GM23338 (cell line): Measurements from ENCODE around the gene SBF1. TPM values are rescaled to one million over a fixed set of nuclear protein-coding genes. Genes with fewer than 3 reads are reported as not detected.

Source experiments
- ATAC-seq: fragments of 200-7000 bp; cut with Tn5 transposase; 3 replicates; pipeline ENCODE4 v1.9.1; 2020
- DNase-seq: peaks from one replicate; pipeline ENCODE4 v3.0.0-alpha.2; 2015; ENCODE audit warnings: low spot score
- H2AFZ ChIP-seq: fragments of 200-600 bp; sonication (generic); 2 replicates; pipeline ENCODE4 v1.8.0; 2016; ENCODE audit warnings: antibody characterized with exemption, mild to moderate bottlenecking, moderate library complexity
- H3F3A ChIP-seq: fragments of 200-600 bp; sonication (generic); replicated peaks from 2 replicates; pipeline ENCODE4 v1.8.0; 2017; ENCODE audit warnings: antibody characterized with exemption, mixed run types, low read depth
- H3K27ac ChIP-seq: fragments of 200-600 bp; sonication (generic); 2 replicates; pipeline ENCODE4 v1.6.1; 2016; ENCODE audit warnings: low read depth
- H3K27me3 ChIP-seq: fragments of 200-600 bp; sonication (generic); 2 replicates; pipeline ENCODE4 v1.8.0; 2016; ENCODE audit warnings: mild to moderate bottlenecking, mixed run types, moderate library complexity; ENCODE audit not compliant: insufficient read depth
- H3K36me3 ChIP-seq: fragments of 200-600 bp; sonication (generic); 2 replicates; pipeline ENCODE4 v1.8.0; 2016; ENCODE audit warnings: mild to moderate bottlenecking; ENCODE audit not compliant: insufficient read depth
- H3K4me1 ChIP-seq: fragments of 200-600 bp; sonication (generic); 2 replicates; pipeline ENCODE4 v1.8.0; 2016; ENCODE audit warnings: mild to moderate bottlenecking, moderate library complexity; ENCODE audit not compliant: insufficient read depth
- H3K4me2 ChIP-seq: fragments of 200-600 bp; sonication (generic); 2 replicates; pipeline ENCODE4 v1.7.1; 2017; ENCODE audit warnings: mixed run types
- H3K4me3 ChIP-seq: fragments of 200-600 bp; sonication (generic); 2 replicates; pipeline ENCODE4 v1.6.1; 2016; ENCODE audit warnings: mixed run types
- H3K79me2 ChIP-seq: fragments of 200-600 bp; sonication (generic); replicated peaks from 2 replicates; pipeline ENCODE4 v1.8.0; 2017; ENCODE audit warnings: mild to moderate bottlenecking; ENCODE audit not compliant: insufficient read depth
- H3K9me2 ChIP-seq: fragments of 200-600 bp; sonication (generic); 2 replicates; pipeline ENCODE4 v1.8.0; 2017; ENCODE audit not compliant: insufficient read depth
- H4K20me1 ChIP-seq: fragments of 200-600 bp; sonication (generic); replicated peaks from 2 replicates; pipeline ENCODE4 v1.8.0; 2017; ENCODE audit warnings: mild to moderate bottlenecking; ENCODE audit not compliant: insufficient read depth
- H3K27ac Mint-ChIP-seq: 2 replicates; pipeline ENCODE4 v1.8.0; 2020; ENCODE audit warnings: inconsistent platforms, mild to moderate bottlenecking, moderate library complexity, mixed read lengths
- H3K27me3 Mint-ChIP-seq: 3 replicates; pipeline ENCODE4 v1.8.0; 2022; ENCODE audit warnings: low read depth, mild to moderate bottlenecking, moderate library complexity, mixed read lengths, inconsistent platforms; ENCODE audit not compliant: insufficient read depth, poor library complexity
- H3K36me3 Mint-ChIP-seq: 3 replicates; pipeline ENCODE4 v1.8.0; 2021; ENCODE audit warnings: low read depth, mild to moderate bottlenecking, inconsistent platforms, moderate library complexity, mixed read lengths
- H3K4me1 Mint-ChIP-seq: 3 replicates; pipeline ENCODE4 v1.8.0; 2020; ENCODE audit warnings: mild to moderate bottlenecking, inconsistent platforms, mixed read lengths
- H3K4me3 Mint-ChIP-seq: 3 replicates; pipeline ENCODE4 v1.8.0; 2021; ENCODE audit warnings: moderate library complexity, mild to moderate bottlenecking, inconsistent platforms, mixed read lengths
- H3K9me3 Mint-ChIP-seq: 3 replicates; pipeline ENCODE4 v1.8.0; 2020; ENCODE audit warnings: moderate library complexity, mild to moderate bottlenecking, inconsistent platforms, mixed read lengths
- CREB1 ChIP-seq: fragments of 250-450 bp; sonication (Bioruptor Pico); IDR thresholded peaks from 2 replicates; pipeline ENCODE4 v1.5.0; 2020; ENCODE audit warnings: low read depth, mild to moderate bottlenecking, moderate library complexity
- ETS1 ChIP-seq: IDR thresholded peaks from 2 replicates; pipeline ENCODE4 v1.6.1; 2016; ENCODE audit warnings: antibody characterized with exemption
- EZH2 ChIP-seq: fragments of 200-600 bp; sonication (generic); IDR thresholded peaks from one replicate; pipeline ENCODE4 v1.8.0; 2017; ENCODE audit warnings: antibody characterized with exemption, mild to moderate bottlenecking, low read depth; ENCODE audit not compliant: unreplicated experiment
- POLR2AphosphoS5 ChIP-seq: IDR thresholded peaks from 2 replicates; pipeline ENCODE4 v1.6.1; 2016; ENCODE audit warnings: antibody characterized with exemption, low read depth
- ZNF331 ChIP-seq: fragments of 250-450 bp; sonication (Bioruptor Pico); IDR thresholded peaks from 2 replicates; pipeline ENCODE4 v1.5.0; 2020; ENCODE audit warnings: low read depth, mild to moderate bottlenecking, moderate library complexity
- polyA plus RNA-seq: library from polyadenylated mRNA; unstranded; fragments of >200 nt; fragmentation: Nextera tagmentation; extraction: Ambion mirVana; gene quantifications from 2 replicates; pipeline ENCODE4 v1.2.1, GENCODE V29; 2016
- total RNA-seq: library from RNA; depleted of rRNA; stranded (reverse); fragments of >200 nt; shearing (Covaris generic); gene quantifications from 2 replicates; pipeline ENCODE4 v1.2.3, GENCODE V29; 2014
- TF ChIP-seq, protein P1 (sequence below), 2 experiments: fragments of 200-600 bp in 1 of 2; sonication (generic) in 1 of 2; conservative IDR thresholded peaks; 2 replicates each; pipeline versions ENCODE4 v1.5.1 to v1.6.1; 2016 to 2017; ENCODE audit warnings: antibody characterized with exemption in 2 of 2, low read depth in 2 of 2, mild to moderate bottlenecking in 2 of 2, moderate library complexity in 1 of 2

Gene SBF1
- total and polyA plus RNA-seq, 2 experiments from 2014 or later, result 26.5 to 85.4 TPM

GRCh38 chr22:50507991-50508884, 33.4 kb upstream of the SBF1 start, which contains the start of gene NCAPH2:
TSS of gene NCAPH2 (plus strand) at chr22:50508224. CDS start at chr22:50508338, 114 bp downstream.
- H3K36me3 Mint-ChIP-seq, result no peaks in the 10 kb centered on the region; the same call in 2 of the 3 replicates
- peak; percentile 98 for DNase-seq
- TF ChIP-seq POLR2AphosphoS5 (peak; percentile 82), CREB1 (CRISPR knock-in tag) (peak; percentile 98)
- TF ChIP-seq, protein P1, sequence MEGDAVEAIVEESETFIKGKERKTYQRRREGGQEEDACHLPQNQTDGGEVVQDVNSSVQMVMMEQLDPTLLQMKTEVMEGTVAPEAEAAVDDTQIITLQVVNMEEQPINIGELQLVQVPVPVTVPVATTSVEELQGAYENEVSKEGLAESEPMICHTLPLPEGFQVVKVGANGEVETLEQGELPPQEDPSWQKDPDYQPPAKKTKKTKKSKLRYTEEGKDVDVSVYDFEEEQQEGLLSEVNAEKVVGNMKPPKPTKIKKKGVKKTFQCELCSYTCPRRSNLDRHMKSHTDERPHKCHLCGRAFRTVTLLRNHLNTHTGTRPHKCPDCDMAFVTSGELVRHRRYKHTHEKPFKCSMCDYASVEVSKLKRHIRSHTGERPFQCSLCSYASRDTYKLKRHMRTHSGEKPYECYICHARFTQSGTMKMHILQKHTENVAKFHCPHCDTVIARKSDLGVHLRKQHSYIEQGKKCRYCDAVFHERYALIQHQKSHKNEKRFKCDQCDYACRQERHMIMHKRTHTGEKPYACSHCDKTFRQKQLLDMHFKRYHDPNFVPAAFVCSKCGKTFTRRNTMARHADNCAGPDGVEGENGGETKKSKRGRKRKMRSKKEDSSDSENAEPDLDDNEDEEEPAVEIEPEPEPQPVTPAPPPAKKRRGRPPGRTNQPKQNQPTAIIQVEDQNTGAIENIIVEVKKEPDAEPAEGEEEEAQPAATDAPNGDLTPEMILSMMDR (conservative IDR thresholded peaks at IDR 0.05; ENCODE audit: low read depth in 2 of 2), result no peak
- peak within 1 kb of the TSS; percentile 98 for H3K27ac Mint-ChIP-seq
- H3K27me3 Mint-ChIP-seq, result peaks cover 8% of the 10 kb centered on the region
- H3K27ac ChIP-seq, result peak within 1 kb of the TSS; percentile 86; the same call in 1 of the 2 replicates
- peak within 1 kb of the TSS; percentile 95 for H3K4me3 ChIP-seq
- no peaks in the 10 kb centered on the region for H3K36me3 ChIP-seq
- H3K9me2 ChIP-seq, result no peaks in the 10 kb centered on the region
- no peaks in the 10 kb centered on the region for H3K9me3 Mint-ChIP-seq
- H3K4me1 ChIP-seq, result peaks cover 7% of the 10 kb centered on the region
- peaks cover 29% of the 10 kb centered on the region for H4K20me1 ChIP-seq
- H3K27me3 ChIP-seq, result no peaks in the 10 kb centered on the region
- peak; percentile 42 for ATAC-seq
- H3K79me2 ChIP-seq, result peaks cover 43% of the 10 kb centered on the region
- H2AFZ ChIP-seq, result peak within 1 kb of the TSS; percentile 90
- H3K4me2 ChIP-seq, result peak within 1 kb of the TSS; percentile 97
- H3F3A ChIP-seq, result 0 out of 2 replicates have a peak, but pooled peaks cover 6% of the 10 kb centered on the region
- peaks cover 10% of the 10 kb centered on the region for H3K4me1 Mint-ChIP-seq
- H3K4me3 Mint-ChIP-seq, result peak within 1 kb of the TSS; percentile 93

DNA sequence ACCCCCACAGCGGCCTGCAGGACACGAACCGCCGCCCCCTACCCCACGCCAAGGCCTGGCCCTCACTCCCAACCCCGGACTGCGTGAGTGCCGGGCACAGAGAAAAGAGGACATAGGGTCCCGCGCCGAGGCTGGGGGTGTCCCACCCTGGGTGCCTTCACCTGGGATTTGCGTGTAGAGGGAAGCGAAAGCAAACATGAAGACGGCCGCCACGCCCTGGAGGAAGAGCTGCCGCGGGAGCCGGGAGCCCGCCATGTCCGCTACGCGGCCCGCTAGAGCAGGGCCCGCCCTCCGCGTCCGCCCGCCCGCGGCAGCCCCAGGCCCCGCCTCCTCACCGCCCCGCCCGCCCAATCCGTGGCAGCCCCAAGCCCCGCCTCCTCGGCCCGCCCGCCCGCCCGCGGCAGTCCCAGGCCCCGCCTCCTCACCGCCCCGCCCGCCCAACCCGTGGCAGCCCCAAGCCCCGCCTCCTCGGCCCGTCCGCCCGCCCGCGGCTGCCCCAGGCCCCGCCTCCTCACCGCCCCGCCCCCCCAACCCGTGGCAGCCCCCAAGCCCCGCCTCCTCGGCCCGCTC, 32.7 kb upstream of the SBF1 start, which contains the start of gene LMF2:
Gene LMF2, minus strand, starts transcription at position 282 of the 570 bp plus-strand sequence. Its CDS starts 27 bp downstream, at position 255.
- Histone ChIP-seq H3K4me3 (peak within 1 kb of the TSS; percentile 95), H3K4me2 (peak within 1 kb of the TSS; percentile 97), H3K36me3 (no peaks in the 10 kb centered on the region), H2AFZ (peak within 1 kb of the TSS; percentile 90), H3K79me2 (peaks cover 37% of the 10 kb centered on the region), H3K27ac (peak within 1 kb of the TSS; percentile 86; the same call in 1 of the 2 replicates), H3K9me2 (no peaks in the 10 kb centered on the region), H4K20me1 (peaks cover 22% of the 10 kb centered on the region), H3K27me3 (no peaks in the 10 kb centered on the region), H3F3A (0 out of 2 replicates have a peak, but pooled peaks cover 6% of the 10 kb centered on the region), H3K4me1 (peaks cover 7% of the 10 kb centered on the region)
- peaks cover 9% of the 10 kb centered on the region for H3K27me3 Mint-ChIP-seq
- peak within 1 kb of the TSS; percentile 98 for H3K27ac Mint-ChIP-seq
- ATAC-seq (peak; percentile 74), DNase-seq (peak; percentile 83)
- no peak for TF ChIP-seq EZH2
- no peak for TF ChIP-seq ETS1
- TF ChIP-seq ZNF331 (CRISPR knock-in tag), result no peak
- TF ChIP-seq POLR2AphosphoS5, result peak; percentile 48; the same call in 1 of the 2 replicates
- peak within 1 kb of the TSS; percentile 93 for H3K4me3 Mint-ChIP-seq
- H3K9me3 Mint-ChIP-seq, result no peaks in the 10 kb centered on the region
- no peaks in the 10 kb centered on the region; the same call in 2 of the 3 replicates for H3K36me3 Mint-ChIP-seq
- peaks cover 10% of the 10 kb centered on the region for H3K4me1 Mint-ChIP-seq
